Pancreas (tissue), 10 donors: Measurements from ENCODE around the gene PKP1. TPM values are rescaled to one million over a fixed set of nuclear protein-coding genes. Genes with fewer than 3 reads are reported as not detected.

Source experiments
- ATAC-seq, 4 donors: fragments of 200-7000 bp; cut with Tn5 transposase; one replicate each; pipeline versions ENCODE4 v1.8.0 to v1.9.1; 2020; ENCODE audit warnings: mild to moderate bottlenecking in 4 of 4, moderate library complexity in 4 of 4
- DNase-seq, 6 donors: peaks; one replicate each; pipeline ENCODE4 v3.0.0-alpha.2; 2020
- FAIRE-seq: peaks from 2 replicates; lab custom pipeline; 2012; peaks lifted over from hg19 to GRCh38; lab: Jason Lieb, UNC
- H3K27ac ChIP-seq, 4 donors: fragments of 200-600 bp; sonication (generic); 1 replicate in 3 of 4; 2 replicates in 1 of 4; pipeline versions ENCODE4 v1.5.0 to v1.8.0; 2020
- H3K27me3 ChIP-seq, 4 donors: fragments of 200-600 bp; one replicate each; pipeline ENCODE4 v1.8.0; 2021
- H3K36me3 ChIP-seq, 3 donors: fragments of 200-600 bp; sonication (generic) in 1 of 3; one replicate each; pipeline versions ENCODE4 v1.5.0 to v1.8.0; 2020 to 2021
- H3K4me1 ChIP-seq, 3 donors: fragments of 200-600 bp; one replicate each; pipeline ENCODE4 v1.8.0; 2021
- H3K4me3 ChIP-seq, 4 donors: fragments of 200-600 bp; sonication (generic) in 2 of 4; one replicate each; pipeline versions ENCODE4 v1.5.0 to v1.8.0; 2020 to 2021
- H3K9me3 ChIP-seq, 4 donors: fragments of 200-600 bp; one replicate each; pipeline ENCODE4 v1.8.0; 2021
- WGBS, 2 donors: extraction: QIAGEN DNeasy Blood & Tissue Kit; methylation state at CpG; one replicate each; pipeline ENCODE4 v1.1.7; 2013; 5-methylcytosine and 5-hydroxymethylcytosine counted together
- intact Hi-C, 3 donors: fragments of 100-400 bp; cut with DNase I; formaldehyde crosslinking; loops; one replicate each; pipeline versions ENCODE4 v1.11.1 to v1.14.2; 2022
- polyA plus RNA-seq, 2 donors: library from polyadenylated mRNA; stranded (reverse); fragments of 200-250 nt; gene quantifications; one replicate each; pipeline ENCODE4 v1.2.3, GENCODE V29; 2013
- total RNA-seq, 6 donors: library from RNA; stranded (reverse); fragmentation: NEBNext Ultra II Directional in 4 of 6; extraction: Animal tissue kit (Norgen Biotek cat#: 25700) in 4 of 6; gene quantifications; one replicate each; pipeline versions ENCODE4 v1.2.1 to v1.2.4, GENCODE V29; 2021 to 2023
- TF ChIP-seq, protein P1 (sequence below), 4 donors: fragments of 200-600 bp; sonication (generic) in 3 of 4; IDR thresholded peaks; one replicate each; pipeline versions ENCODE4 v1.5.0 to v1.8.0; 2021; ENCODE audit warnings: antibody characterized with exemption in 4 of 4
- donor health status: healthy with polysubstance abuse.
- donor health status: DM: no; HTN: no; CAD: no; lungs with moderate emphysema.
- donor health status: DM: no; HTN: no; CAD: no.
- donor health status: control.
- donor health status: control.
- donor health status: Bipolar disorder and iron deficiency.
- donor health status: DM: yes; HTN: yes; CAD: no.
- donor health status: DM: no; HTN: no; CAD: no.
- donor health status: DM: no; HTN: no; CAD: no.
- donor health status: DM: yes; HTN: yes; CAD: no.

Gene PKP1
- total and polyA plus RNA-seq, 8 donors = 0.04 to 0.37 (median 0.12) TPM; not detected in 1

DNA sequence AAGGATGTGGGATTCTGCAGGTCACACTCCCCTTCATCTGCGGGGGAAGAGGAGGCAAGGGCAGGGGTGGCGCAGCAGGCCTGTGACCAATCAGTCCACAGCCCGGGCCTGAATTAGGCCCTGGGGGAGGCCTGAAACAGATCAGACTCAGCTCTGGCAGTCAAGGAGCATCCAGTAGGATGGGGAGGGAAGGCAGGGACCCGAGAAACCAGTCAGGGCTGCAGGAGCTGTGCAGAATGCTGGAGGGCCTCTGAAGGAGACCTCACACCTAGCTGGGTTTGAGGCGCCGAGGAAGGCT, 81.5 kb downstream of the PKP1 start:
- no peak for ATAC-seq
- 80 to 86% methylated on average over 6 of the region's 6 CpGs for WGBS, 2 donors
- no peaks in the 10 kb centered on the region for H3K4me1 ChIP-seq
- intact Hi-C loops = no loop called here
- no peak overlapping the region for H3K27ac ChIP-seq
- peak in 2 of 6 donors; percentile 25 to 33 for DNase-seq
- TF ChIP-seq, protein P1, sequence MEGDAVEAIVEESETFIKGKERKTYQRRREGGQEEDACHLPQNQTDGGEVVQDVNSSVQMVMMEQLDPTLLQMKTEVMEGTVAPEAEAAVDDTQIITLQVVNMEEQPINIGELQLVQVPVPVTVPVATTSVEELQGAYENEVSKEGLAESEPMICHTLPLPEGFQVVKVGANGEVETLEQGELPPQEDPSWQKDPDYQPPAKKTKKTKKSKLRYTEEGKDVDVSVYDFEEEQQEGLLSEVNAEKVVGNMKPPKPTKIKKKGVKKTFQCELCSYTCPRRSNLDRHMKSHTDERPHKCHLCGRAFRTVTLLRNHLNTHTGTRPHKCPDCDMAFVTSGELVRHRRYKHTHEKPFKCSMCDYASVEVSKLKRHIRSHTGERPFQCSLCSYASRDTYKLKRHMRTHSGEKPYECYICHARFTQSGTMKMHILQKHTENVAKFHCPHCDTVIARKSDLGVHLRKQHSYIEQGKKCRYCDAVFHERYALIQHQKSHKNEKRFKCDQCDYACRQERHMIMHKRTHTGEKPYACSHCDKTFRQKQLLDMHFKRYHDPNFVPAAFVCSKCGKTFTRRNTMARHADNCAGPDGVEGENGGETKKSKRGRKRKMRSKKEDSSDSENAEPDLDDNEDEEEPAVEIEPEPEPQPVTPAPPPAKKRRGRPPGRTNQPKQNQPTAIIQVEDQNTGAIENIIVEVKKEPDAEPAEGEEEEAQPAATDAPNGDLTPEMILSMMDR (IDR thresholded peaks at IDR 0.05) = no peak
- H3K9me3 ChIP-seq = no peaks in the 10 kb centered on the region
- no peaks in the 10 kb centered on the region for H3K36me3 ChIP-seq
- no peak for FAIRE-seq
- no peak overlapping the region for H3K4me3 ChIP-seq
- H3K27me3 ChIP-seq = no peaks in the 10 kb centered on the region

DNA sequence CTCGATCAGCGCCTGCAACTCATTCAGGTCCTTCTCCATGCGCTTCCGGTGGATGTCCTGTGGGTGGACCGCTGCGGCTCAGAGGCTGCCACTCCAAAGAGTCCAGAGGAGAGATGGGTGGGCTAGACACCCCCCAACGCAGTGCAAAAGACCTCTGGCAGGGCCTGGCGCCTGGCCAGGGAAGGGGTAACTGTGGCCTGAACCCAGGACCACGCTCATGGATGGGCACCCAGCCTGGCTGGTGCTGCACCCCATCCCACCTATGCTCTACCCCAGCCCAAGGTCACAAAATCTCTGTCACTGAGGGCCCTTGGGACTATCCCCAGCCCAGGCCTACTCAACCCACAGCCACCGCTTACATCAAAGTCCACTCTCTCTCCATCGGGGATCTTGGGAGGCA, 81.9 kb downstream of the PKP1 start:
- no peak for ATAC-seq
- DNase-seq = peak in 1 of 6 donors; percentile 51
- intact Hi-C loops = no loop called here
- Histone ChIP-seq H3K4me1 (no peaks in the 10 kb centered on the region), H3K27ac (no peak overlapping the region), H3K36me3 (no peaks in the 10 kb centered on the region), H3K27me3 (no peaks in the 10 kb centered on the region), H3K4me3 (no peak overlapping the region), H3K9me3 (no peaks in the 10 kb centered on the region)
- FAIRE-seq = no peak
- WGBS, 2 donors = 81 to 82% methylated on average over 11 of the region's 11 CpGs
- TF ChIP-seq, protein P1 (IDR thresholded peaks at IDR 0.05) = no peak

DNA sequence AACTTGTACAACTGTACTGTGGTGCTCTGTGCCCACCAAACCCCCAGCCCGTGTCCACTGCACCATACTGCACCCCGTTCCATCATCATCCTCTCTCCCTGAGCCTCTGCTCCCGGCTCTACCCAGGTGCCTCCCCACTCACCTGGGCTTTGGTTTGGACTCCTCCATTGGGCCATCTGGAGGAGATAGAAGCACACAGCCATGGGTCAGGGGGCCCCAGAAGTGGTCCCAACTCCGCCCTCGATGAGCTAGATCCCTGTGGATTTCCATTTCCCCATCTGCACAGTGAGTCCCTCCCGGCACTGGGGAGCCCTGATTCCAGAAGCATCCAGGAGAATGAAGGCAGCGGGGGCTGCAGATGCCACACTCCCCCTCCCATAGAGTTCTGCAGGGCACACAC, 83.4 kb downstream of the PKP1 start:
- TF ChIP-seq, protein P1 (IDR thresholded peaks at IDR 0.05) = no peak
- DNase-seq (peak in 1 of 6 donors; percentile 17), ATAC-seq (no peak), FAIRE-seq (no peak)
- Histone ChIP-seq H3K4me1 (no peaks in the 10 kb centered on the region), H3K9me3 (no peaks in the 10 kb centered on the region), H3K4me3 (no peak overlapping the region), H3K27me3 (no peaks in the 10 kb centered on the region), H3K27ac (no peak overlapping the region), H3K36me3 (no peaks in the 10 kb centered on the region)
- WGBS, 2 donors = 59 to 69% methylated on average over 7 of the region's 7 CpGs
- intact Hi-C loops = no loop called here

DNA sequence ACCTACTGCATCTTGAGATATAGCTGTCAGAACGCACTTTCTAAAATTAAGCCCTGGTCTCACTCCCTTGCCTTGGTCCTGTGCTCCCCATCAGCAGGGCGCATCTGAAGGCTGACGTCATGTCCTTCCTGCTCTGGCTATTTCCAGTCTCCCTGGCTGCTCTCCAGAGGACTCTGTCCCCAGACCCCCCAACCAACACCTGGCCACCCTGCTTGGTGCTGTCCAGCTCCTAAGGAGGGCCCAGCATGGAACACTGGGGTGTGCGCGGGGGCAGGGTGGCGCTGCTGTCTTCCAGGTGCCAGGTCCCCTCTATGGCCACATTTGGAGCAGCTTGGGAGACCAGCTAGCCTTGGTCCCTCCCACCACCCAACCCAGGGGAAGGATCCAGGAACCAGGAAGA, 85.9 kb downstream of the PKP1 start:
- ATAC-seq = no peak
- WGBS, 2 donors = 66 to 74% methylated on average over 6 of the region's 6 CpGs

DNA sequence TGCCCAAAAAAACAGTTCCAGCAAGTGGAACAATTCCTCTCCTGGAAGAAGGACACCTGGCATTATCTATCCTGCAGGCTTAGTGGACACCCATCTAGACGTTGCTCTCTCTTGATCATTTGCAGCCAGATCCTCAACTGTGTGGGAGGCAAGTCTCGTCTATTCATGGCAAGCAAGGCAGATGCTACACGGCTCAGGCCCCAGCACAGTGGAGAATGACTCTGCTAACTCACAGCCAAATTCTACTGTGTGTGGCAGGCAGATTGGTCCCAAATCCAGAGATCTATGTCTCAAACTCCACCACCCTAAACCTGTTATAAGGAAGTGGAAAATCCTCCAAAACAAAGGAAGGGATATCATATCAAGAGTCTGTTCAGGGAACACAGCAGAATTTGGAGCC, 87.2 kb downstream of the PKP1 start:
- no peak for DNase-seq
- Histone ChIP-seq H3K27ac (no peak overlapping the region), H3K4me3 (no peak overlapping the region), H3K36me3 (no peaks in the 10 kb centered on the region), H3K9me3 (no peaks in the 10 kb centered on the region), H3K27me3 (no peaks in the 10 kb centered on the region), H3K4me1 (no peaks in the 10 kb centered on the region)
- ATAC-seq = no peak
- 55 to 56% methylated on average over 3 of the region's 3 CpGs for WGBS, 2 donors
- FAIRE-seq = no peak
- intact Hi-C loops = no loop called here
- TF ChIP-seq, protein P1 (IDR thresholded peaks at IDR 0.05) = no peak

More for the DNA sequence above, 85.9 kb downstream of the PKP1 start:
- DNase-seq = no peak
- Histone ChIP-seq H3K4me1 (no peaks in the 10 kb centered on the region), H3K36me3 (no peaks in the 10 kb centered on the region), H3K4me3 (no peak overlapping the region), H3K27me3 (no peaks in the 10 kb centered on the region), H3K9me3 (no peaks in the 10 kb centered on the region), H3K27ac (no peak overlapping the region)
- TF ChIP-seq, protein P1 (IDR thresholded peaks at IDR 0.05) = no peak
- intact Hi-C loops = no loop called here
- FAIRE-seq = no peak
